Activated CD4-positive, alpha-beta T cell treated with anti-CD3 and anti-CD28 coated beads, Interleukin-2, Interleukin-6, amounts not matched to agents 100 ng/mL and 50 ng/mL, durations not matched to agents 16 hours and 8 hours (primary cell): ENCODE data around the gene LARGE2.

ENCODE experiments used
- DNase-seq: peaks from one replicate; pipeline ENCODE4 v3.0.0-alpha.2; 2020

Gene LARGE2

DNA sequence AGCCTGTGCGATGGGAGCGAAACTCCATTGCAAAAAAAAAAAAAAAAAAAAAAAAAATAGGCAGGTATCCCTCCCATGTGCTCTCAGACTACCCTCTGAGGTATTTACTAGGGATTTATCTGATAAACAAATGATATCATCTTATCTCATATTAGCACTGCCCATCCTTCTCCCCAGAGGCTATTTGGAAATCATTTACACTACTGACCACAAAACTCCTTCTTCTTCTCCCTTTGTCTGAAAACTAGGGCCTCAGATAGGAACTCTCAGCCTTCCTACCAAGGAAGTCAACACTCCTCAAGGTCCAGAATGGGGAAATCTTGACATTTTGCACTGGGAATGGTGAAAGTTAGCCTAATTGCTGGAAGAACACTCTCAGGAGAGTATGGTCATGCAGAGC, 46.4 kb downstream of the LARGE2 start:
- no peak for DNase-seq

DNA sequence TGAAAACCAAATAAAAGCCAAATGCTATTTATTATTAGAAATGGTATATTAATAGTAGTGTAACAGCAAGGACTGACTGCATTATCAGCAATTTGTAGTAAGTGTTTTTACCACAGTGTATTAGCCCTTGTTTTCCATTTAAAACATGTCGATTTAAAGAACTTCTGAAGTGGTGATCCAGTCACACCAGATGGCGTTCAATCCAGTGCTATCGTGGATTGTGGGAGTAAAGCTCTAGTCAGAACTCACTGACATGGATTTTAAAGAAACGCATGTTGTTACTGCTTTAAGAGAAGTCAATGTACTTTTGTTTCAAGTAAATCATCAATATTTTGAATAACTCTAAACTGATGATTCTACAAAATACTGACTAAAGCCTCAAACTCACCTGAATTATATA, 51.1 kb downstream of the LARGE2 start:
- no peak for DNase-seq

DNA sequence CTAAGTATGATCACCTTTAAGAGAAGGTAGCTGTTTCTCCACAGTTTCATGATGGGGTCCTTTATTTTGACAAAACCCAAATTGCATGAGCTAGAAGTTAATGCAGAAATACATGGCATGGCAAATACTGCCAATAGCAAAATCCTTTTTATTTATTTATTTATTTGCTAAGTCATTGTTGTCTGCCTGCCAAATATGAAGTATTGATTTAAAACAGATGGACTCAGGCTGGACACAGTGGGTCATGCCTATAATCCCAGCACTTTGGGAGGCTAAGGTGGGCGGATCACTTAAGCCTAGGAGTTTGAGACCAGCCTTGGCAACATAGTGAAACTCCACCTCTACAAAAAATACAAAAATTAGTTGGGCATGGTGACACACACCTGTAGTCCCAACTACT, 52.4 kb downstream of the LARGE2 start:
- DNase-seq, result no peak
